ENCODE results near the gene FBXL13. TPM values are rescaled to one million over a fixed set of nuclear protein-coding genes. Genes with fewer than 3 reads are reported as not detected.

FBXL13 gene
- total and polyA plus RNA-seq, 2 of the 8 experiments (the other 6 are each of a cell fraction or from before 2014, with no cell fraction given) = 1.2 to 2.8 TPM

DNA sequence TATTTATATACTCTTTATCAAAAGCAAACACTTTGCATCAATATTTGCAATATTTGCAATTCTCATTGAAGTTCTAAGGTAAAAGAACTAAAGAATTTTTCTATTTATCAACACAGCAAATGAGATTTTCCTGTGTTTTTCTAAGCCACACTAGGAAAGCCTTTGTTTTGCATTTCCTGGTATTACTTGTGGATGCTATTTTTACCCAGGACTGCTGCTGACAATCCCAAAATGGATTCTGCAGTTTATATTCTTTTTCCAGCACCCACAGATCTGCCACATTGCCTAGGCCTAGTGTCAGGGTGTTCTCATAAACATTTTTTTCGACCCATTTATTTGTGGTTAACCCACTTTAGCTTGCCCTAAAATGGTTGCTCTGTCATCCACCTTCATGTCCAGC, 135.9 kb downstream of the FBXL13 start (continued):
- TF ChIP-seq CEBPB (IDR thresholded peaks at IDR 0.05; ENCODE audit: low read depth, low read length) (no peak), KDM4A (IDR thresholded peaks at IDR 0.05; ENCODE audit: low read depth, low read length, severe bottlenecking) (no peak), BRCA1 (IDR thresholded peaks at IDR 0.05; ENCODE audit: low read depth, low read length) (no peak)

All from H1 (cell line).